ENCODE data around the gene UTP15. TPM values are rescaled to one million over a fixed set of nuclear protein-coding genes. Genes with fewer than 3 reads are reported as not detected.
A peak's percentile ranks its signal among the peaks of the same experiment; 100 is the strongest.

Gene UTP15
- total and polyA plus RNA-seq, 9 donors, result 8.8 to 14.6 (median 11.2) TPM

DNA sequence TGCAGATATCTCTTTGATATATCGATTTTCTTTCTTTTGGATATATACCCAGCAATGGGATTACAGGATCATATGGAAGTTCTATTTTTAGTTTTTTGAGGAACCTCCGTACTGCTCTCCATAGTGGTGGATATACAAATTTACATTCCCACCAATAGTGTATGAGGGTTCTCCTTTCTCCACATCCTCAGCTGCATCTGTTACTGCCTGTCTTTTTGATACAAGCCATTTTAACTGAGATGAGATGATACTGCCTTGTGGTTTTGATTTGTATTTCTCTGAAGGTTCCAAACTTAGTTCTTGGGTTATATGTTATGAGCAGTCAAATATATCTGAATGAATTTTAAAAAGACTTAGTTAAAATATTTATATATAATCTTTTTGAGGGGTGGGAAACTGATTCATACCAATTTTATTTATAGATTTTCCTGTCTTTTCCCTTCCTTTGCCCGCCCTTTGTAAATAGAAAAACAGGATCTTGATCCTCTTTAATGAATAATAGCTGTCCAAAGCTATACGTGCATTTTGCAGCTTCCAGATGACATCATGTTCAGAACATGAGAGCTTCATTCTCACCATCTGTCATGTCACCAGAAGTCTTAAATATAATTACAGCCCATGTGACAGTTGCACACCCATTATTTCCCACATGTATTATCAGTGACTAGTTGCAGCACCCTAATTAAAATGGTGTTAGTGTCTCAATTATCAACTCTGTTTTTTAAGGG, 54.2 kb downstream of the UTP15 start:
- H3K4me3 ChIP-seq (ENCODE audit: low read length), result no peak overlapping the region
- WGBS (ENCODE audit: insufficient coverage), result no CpG with 5 or more reads among the region's 4 CpGs
- no peak for DNase-seq
- peaks cover 3% of the 10 kb centered on the region for H3K27me3 ChIP-seq (ENCODE audit: control insufficient read depth, insufficient read depth, low read length)
- no peak overlapping the region for H3K27ac ChIP-seq (ENCODE audit: low read length)
- H3K9me3 ChIP-seq (replicated peaks; ENCODE audit: control insufficient read depth, low read depth, low read length), result no peaks in the 10 kb centered on the region
- H3K4me1 ChIP-seq (ENCODE audit: control insufficient read depth, insufficient read depth, low read length), result no peaks in the 10 kb centered on the region
- no peaks in the 10 kb centered on the region for H3K36me3 ChIP-seq (ENCODE audit: control insufficient read depth, insufficient read depth, low read length)

DNA sequence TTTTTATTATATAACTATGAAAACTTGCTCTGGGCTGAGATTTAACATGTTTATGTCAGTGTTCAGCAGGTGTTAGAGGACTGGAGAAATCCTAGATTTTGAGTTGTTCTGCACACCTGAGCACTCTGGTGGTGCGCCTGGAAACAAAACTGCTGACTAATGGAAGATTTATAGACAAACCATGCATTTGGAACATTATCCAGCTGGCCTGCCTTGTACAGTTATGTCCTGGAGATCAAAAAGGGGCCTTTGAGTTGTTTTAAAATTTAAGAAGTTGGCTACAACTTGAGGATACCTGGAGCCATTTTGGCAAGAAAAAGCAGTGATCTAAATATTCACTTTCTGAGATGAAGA, 54.8 kb downstream of the UTP15 start:
- no CpG with 5 or more reads among the region's 1 CpG for WGBS (ENCODE audit: insufficient coverage)
- Histone ChIP-seq H3K27me3 (ENCODE audit: control insufficient read depth, insufficient read depth, low read length) (peaks cover 8% of the 10 kb centered on the region), H3K36me3 (ENCODE audit: control insufficient read depth, insufficient read depth, low read length) (no peaks in the 10 kb centered on the region), H3K9me3 (replicated peaks; ENCODE audit: control insufficient read depth, low read depth, low read length) (no peaks in the 10 kb centered on the region), H3K27ac (ENCODE audit: low read length) (no peak overlapping the region), H3K4me3 (ENCODE audit: low read length) (no peak overlapping the region), H3K4me1 (ENCODE audit: control insufficient read depth, insufficient read depth, low read length) (peaks cover under 1% of the 10 kb centered on the region)
- DNase-seq, result no peak

DNA sequence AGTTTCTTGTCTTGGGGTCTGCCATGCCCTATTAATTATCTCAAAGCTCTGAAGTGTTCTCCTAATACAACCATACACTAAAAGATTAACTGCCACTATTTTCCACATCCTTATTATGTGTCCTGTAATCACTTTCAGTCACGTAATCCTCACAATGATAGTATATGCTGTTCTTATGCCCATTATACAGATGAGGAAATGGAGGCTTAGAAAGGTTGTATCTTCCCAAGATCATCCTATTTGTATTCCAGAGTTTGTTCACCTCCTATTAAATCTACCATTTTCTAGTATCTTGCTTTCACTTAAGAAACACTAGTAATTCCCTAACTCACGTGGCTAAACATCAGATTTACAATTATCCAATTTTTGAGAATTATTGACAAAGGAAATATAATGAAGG, 57.5 kb downstream of the UTP15 start:
- Histone ChIP-seq H3K27me3 (ENCODE audit: control insufficient read depth, insufficient read depth, low read length) (peaks cover 23% of the 10 kb centered on the region), H3K4me3 (ENCODE audit: low read length) (no peak overlapping the region), H3K27ac (ENCODE audit: low read length) (no peak overlapping the region), H3K4me1 (ENCODE audit: control insufficient read depth, insufficient read depth, low read length) (peaks cover 10% of the 10 kb centered on the region), H3K9me3 (replicated peaks; ENCODE audit: control insufficient read depth, low read depth, low read length) (no peaks in the 10 kb centered on the region), H3K36me3 (ENCODE audit: control insufficient read depth, insufficient read depth, low read length) (no peaks in the 10 kb centered on the region)
- WGBS (ENCODE audit: insufficient coverage), result no CpG with 5 or more reads among the region's 2 CpGs
- DNase-seq, result no peak

DNA sequence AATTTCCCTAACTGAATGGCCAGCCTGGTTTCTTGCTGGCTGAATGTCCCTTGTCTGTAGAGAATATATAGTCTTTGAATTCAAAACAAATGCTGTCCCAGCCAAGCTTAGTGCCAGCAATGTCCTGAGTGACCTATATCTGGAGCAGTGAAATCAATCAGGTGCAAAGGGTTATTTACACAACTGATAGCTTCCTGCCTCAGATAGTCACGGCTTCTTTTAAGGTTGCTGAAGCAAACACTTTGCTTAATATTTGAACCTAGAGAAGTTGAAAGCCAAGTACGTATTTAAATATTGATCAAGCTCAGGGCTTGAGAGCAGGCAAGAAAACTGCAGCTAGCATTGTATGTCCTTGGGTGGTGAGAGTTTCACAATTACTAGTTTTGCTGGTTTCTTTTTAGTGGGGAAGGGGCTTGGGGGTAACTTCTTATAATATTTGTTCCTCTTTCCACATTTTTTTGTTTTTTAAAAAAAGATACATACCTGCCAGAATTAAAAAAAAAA, 58.4 kb downstream of the UTP15 start:
- no peaks in the 10 kb centered on the region for H3K9me3 ChIP-seq (replicated peaks; ENCODE audit: control insufficient read depth, low read depth, low read length)
- DNase-seq, result no peak
- H3K27ac ChIP-seq (ENCODE audit: low read length), result no peak overlapping the region
- 54% methylated on average over 2 of the region's 2 CpGs for WGBS (ENCODE audit: insufficient coverage)
- H3K27me3 ChIP-seq (ENCODE audit: control insufficient read depth, insufficient read depth, low read length), result peaks cover 29% of the 10 kb centered on the region
- no peak overlapping the region for H3K4me3 ChIP-seq (ENCODE audit: low read length)
- peaks cover 10% of the 10 kb centered on the region for H3K4me1 ChIP-seq (ENCODE audit: control insufficient read depth, insufficient read depth, low read length)
- H3K36me3 ChIP-seq (ENCODE audit: control insufficient read depth, insufficient read depth, low read length), result no peaks in the 10 kb centered on the region

DNA sequence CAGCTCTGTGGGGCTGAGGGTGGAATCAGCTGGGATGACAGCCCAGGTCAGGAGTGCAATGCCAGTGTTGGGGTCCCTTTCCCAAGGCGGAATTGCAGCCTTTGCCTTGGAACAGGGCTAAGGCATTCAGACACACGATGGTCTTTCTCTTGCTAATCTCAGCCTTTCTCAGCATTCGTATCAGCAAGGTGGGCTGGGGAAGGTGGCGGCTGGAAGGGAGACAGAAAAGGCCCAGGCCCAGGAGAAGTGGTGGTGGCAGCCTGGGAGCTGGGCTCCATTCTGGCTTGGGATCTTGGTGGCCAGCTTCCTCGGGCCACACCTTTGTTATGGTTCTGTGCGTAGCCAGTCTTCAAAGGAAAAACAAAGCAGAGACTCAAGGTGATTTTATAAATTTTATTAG, 59.3 kb downstream of the UTP15 start:
- Histone ChIP-seq H3K27me3 (ENCODE audit: control insufficient read depth, insufficient read depth, low read length) (peaks cover 32% of the 10 kb centered on the region), H3K4me3 (ENCODE audit: low read length) (no peak overlapping the region), H3K4me1 (ENCODE audit: control insufficient read depth, insufficient read depth, low read length) (peaks cover 10% of the 10 kb centered on the region), H3K9me3 (replicated peaks; ENCODE audit: control insufficient read depth, low read depth, low read length) (no peaks in the 10 kb centered on the region), H3K36me3 (ENCODE audit: control insufficient read depth, insufficient read depth, low read length) (no peaks in the 10 kb centered on the region), H3K27ac (ENCODE audit: low read length) (no peak overlapping the region)
- 100% methylated on average over 2 of the region's 6 CpGs for WGBS (ENCODE audit: insufficient coverage)
- DNase-seq, result no peak

DNA sequence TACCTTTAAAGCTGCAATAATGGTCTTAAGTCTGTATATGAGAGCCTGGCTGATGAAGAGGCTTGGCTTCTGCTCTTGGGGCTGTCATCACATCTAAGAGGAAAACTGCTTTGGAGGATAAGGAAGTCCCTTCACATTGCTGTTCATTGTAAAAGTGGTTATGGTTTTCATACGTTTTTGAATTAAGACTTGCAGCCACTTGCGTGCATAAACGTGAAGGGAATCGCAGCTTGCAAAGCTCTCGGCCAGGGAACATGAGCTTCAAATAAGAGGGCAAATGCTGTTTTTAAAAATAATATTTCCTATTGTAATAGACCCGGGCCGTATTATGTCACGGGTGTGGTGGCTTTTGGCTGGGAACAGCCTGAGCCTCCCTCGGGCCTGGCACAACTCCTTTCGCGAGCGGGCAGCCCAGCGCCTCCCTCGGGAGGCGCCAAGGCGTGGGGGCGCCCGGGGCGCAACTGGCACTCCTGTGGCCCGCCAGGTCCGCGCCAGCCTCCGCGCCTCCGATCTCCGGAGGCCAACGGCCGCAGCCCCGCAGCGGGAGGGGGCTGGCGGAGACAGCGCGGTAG, 59.9 kb downstream of the UTP15 start:
- peaks cover 10% of the 10 kb centered on the region for H3K4me1 ChIP-seq (ENCODE audit: control insufficient read depth, insufficient read depth, low read length)
- under 1% methylated on average over 28 of the region's 33 CpGs for WGBS (ENCODE audit: insufficient coverage)

DNA sequence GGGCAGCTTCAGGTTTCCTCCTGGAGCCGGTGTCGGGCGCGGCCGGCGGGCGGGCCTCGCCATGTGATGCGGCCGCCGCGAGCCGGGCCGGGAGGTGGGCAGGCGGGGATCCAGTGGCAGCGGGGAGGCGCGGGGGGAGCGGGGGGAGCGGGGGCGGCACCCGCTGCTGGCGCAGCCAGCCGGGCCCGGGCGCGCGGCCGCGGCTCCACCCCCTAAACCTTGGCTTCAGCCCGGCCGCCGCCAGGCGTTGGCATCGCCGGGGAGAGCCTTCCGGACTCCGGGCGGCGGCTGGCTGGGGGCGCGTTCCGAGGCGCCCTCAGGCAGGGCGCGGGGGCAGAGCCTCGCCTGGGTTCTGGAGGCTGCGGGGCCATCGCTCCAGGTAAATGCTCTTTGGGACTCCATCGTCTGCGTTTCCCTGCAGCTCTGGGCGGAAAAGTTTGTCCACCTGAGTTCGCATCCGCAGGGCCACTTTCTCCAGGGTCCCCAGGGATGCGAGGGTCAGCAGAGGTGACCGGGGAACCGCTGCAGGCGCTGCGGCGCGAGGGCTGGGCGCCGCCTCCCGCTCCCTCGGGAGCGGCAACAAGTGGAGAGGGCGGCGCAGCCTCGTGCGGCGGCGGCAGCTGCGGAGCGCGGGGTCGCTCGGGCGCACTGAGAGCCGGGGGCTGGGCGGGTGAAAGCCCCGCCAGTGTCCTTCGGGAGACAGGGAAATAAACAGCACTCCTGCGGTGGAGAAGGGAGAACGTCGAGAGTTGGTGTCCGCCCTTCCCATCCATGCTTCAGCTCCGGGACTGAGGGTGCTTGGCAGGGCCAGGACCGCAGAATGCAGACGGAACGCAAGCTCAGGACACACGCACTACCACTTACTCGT, 60.6 kb downstream of the UTP15 start, which contains the start of gene ARHGEF28:
Gene ARHGEF28, plus strand, starts transcription at position 253 of the 868 bp plus-strand sequence. CDS start 58,656 bp downstream, outside the sequence.
- H3K4me1 ChIP-seq (ENCODE audit: control insufficient read depth, insufficient read depth, low read length), result peaks cover 10% of the 10 kb centered on the region
- no peaks in the 10 kb centered on the region for H3K36me3 ChIP-seq (ENCODE audit: control insufficient read depth, insufficient read depth, low read length)
- no peaks in the 10 kb centered on the region for H3K9me3 ChIP-seq (replicated peaks; ENCODE audit: control insufficient read depth, low read depth, low read length)
- H3K4me3 ChIP-seq (ENCODE audit: low read length), result peak within 1 kb of the TSS; percentile 46
- peaks cover 32% of the 10 kb centered on the region for H3K27me3 ChIP-seq (ENCODE audit: control insufficient read depth, insufficient read depth, low read length)
- H3K27ac ChIP-seq (ENCODE audit: low read length), result no peak within 1 kb of the TSS
- DNase-seq, result peak; percentile 44
- WGBS (ENCODE audit: insufficient coverage), result under 1% methylated on average over 80 of the region's 92 CpGs

More for the DNA sequence above, 59.9 kb downstream of the UTP15 start:
- no peak for DNase-seq
- Histone ChIP-seq H3K4me3 (ENCODE audit: low read length) (peak overlapping the region; percentile 25), H3K27me3 (ENCODE audit: control insufficient read depth, insufficient read depth, low read length) (peaks cover 32% of the 10 kb centered on the region), H3K36me3 (ENCODE audit: control insufficient read depth, insufficient read depth, low read length) (no peaks in the 10 kb centered on the region), H3K27ac (ENCODE audit: low read length) (no peak overlapping the region), H3K9me3 (replicated peaks; ENCODE audit: control insufficient read depth, low read depth, low read length) (no peaks in the 10 kb centered on the region)

DNA sequence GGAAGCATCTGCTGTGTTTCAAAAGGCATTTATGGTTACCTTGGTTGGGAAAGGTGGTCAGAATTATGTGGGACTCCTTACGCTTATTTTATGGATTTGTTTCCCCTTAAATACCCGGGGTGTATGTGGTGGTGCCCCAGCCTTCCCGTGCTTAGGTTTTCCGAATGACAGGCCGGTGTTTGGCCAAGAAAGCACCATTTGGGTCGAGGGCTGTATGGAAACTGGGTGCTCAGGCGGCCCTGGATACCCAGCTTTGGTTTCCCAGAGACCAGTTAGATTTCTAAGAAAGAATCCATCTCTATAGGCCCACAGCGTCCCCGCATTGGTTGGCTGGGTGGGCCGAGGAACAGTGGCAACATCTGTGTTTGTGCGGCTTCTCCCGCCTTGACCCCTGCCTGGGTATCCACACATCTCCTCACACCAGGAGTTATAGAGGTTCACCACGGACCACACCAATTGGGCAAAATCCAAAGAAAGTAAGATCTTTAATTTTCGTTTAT, 61.3 kb downstream of the UTP15 start:
- peak overlapping the region; percentile 46 for H3K4me3 ChIP-seq (ENCODE audit: low read length)
- 36% methylated on average over 7 of the region's 14 CpGs for WGBS (ENCODE audit: insufficient coverage)
- DNase-seq, result no peak
- no peaks in the 10 kb centered on the region for H3K36me3 ChIP-seq (ENCODE audit: control insufficient read depth, insufficient read depth, low read length)
- H3K4me1 ChIP-seq (ENCODE audit: control insufficient read depth, insufficient read depth, low read length), result peaks cover 10% of the 10 kb centered on the region
- H3K9me3 ChIP-seq (replicated peaks; ENCODE audit: control insufficient read depth, low read depth, low read length), result no peaks in the 10 kb centered on the region
- H3K27ac ChIP-seq (ENCODE audit: low read length), result no peak overlapping the region
- peaks cover 32% of the 10 kb centered on the region for H3K27me3 ChIP-seq (ENCODE audit: control insufficient read depth, insufficient read depth, low read length)

DNA sequence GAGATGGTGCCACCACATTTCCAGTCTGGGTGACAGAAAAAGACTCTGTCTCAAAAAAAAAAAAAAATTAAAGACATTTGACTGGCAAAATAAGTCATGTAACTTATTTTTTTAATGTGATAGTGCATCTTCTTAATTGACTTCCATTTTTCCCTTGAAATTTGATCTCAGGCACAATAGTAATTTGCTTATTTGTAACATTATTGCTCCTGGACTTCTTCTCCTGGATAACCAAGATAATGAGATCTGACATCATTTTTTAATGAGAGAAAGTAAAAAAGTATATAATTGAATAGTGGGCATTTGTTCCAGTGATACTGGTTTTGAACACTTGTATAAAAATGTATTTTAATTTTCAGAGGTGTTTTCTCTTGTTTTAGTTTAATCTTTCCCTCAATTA, 63.9 kb downstream of the UTP15 start:
- DNase-seq, result no peak
- Histone ChIP-seq H3K27me3 (ENCODE audit: control insufficient read depth, insufficient read depth, low read length) (peaks cover 31% of the 10 kb centered on the region), H3K9me3 (replicated peaks; ENCODE audit: control insufficient read depth, low read depth, low read length) (no peaks in the 10 kb centered on the region), H3K27ac (ENCODE audit: low read length) (no peak overlapping the region), H3K4me1 (ENCODE audit: control insufficient read depth, insufficient read depth, low read length) (peaks cover 10% of the 10 kb centered on the region), H3K4me3 (ENCODE audit: low read length) (no peak overlapping the region), H3K36me3 (ENCODE audit: control insufficient read depth, insufficient read depth, low read length) (no peaks in the 10 kb centered on the region)

DNA sequence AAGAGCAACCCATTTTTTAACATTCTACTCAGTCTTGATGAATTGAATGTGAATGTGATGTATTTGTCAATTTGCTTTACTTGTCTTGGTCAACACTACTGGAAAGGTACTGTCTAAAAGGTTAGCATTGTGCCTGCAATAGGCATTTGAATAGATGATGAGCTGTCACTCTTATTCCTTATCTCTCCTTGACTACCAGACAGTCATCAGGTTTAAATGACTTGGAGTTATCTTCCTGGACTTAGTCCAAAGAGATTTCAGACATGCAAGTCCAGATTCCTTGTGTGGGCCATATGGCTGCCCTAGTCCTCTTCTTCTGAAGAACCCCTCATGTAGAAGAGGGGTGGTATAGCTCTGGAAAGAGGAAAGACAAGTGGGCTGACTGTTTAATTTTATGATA, 65.2 kb downstream of the UTP15 start:
- Histone ChIP-seq H3K4me3 (ENCODE audit: low read length) (no peak overlapping the region), H3K27ac (ENCODE audit: low read length) (no peak overlapping the region), H3K36me3 (ENCODE audit: control insufficient read depth, insufficient read depth, low read length) (no peaks in the 10 kb centered on the region), H3K4me1 (ENCODE audit: control insufficient read depth, insufficient read depth, low read length) (peaks cover 6% of the 10 kb centered on the region), H3K27me3 (ENCODE audit: control insufficient read depth, insufficient read depth, low read length) (peaks cover 21% of the 10 kb centered on the region), H3K9me3 (replicated peaks; ENCODE audit: control insufficient read depth, low read depth, low read length) (no peaks in the 10 kb centered on the region)
- DNase-seq, result no peak

All from muscle of leg (tissue), 11 donors.